ENCODE results near the gene EIF4G2.

EIF4G2 gene

DNA sequence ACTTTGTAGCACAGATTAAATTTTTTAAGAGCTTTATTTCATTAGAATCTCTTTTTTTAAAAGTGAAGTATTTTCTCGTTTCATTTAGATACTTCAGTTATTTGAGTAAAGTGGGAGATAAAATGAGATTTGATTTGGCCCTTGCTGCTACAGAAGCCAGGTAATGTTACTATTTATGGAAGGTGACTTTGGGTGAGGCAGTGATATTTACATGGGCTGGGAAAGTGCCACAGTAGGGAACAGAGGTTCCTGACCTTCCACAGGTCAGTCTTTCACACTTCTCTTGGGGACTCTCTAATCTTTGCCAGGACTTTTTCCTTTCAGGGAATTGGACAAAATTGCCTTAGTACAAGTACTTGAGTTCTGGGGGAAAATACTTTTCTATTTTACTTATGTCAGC lies 37.3 kb downstream of the EIF4G2 start:
- DNase-seq (ENCODE audit: low spot score), result no peak

DNA sequence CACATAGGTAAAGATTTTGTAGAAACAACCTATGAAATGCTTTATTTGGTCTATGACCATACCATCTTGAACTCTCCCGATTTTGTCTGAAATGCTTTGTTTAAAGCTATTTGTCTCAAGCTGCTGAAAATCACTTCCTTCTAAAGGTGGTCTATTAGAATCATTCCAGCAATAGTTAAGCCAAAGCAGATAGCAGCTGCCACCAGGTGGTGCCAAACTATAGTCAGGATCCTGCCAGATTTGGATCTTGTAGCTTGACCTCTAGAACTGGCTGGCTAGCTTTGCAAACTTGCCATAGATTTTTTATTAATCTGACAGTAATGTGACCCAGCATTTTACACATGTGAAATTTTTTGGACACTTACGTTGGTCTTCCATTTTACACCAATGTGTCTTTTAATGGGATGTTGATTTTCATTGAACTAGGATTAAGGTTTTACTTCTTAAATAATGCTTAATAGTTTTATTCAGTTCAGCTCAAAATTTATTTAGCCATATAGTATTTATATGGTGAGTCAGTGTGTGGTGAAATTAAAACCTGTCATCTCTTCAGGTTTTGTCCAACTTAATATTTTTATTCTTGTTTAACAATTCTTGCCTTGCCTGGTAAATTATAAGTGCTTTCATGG lies 38.0 kb downstream of the EIF4G2 start:
- peak; percentile 45 for DNase-seq (ENCODE audit: low spot score)

DNA sequence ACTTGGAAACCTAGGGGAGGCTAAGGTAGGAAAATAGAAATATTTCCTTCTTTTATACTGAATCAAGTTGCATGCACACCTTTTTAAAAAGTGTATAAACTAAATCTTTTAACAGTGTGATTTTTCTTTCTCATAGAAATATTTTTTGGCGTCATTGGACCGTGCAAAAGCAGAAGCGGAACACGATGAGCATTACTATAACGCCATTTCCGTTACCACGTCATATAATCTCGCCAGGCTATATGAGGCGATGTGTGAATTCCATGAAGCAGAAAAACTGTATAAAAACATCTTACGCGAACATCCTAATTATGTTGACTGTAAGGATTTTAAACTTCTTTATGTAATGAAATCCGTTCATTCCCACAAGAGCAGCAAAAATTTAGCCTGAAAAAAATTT lies 44.3 kb downstream of the EIF4G2 start:
- DNase-seq (ENCODE audit: low spot score), result no peak

DNA sequence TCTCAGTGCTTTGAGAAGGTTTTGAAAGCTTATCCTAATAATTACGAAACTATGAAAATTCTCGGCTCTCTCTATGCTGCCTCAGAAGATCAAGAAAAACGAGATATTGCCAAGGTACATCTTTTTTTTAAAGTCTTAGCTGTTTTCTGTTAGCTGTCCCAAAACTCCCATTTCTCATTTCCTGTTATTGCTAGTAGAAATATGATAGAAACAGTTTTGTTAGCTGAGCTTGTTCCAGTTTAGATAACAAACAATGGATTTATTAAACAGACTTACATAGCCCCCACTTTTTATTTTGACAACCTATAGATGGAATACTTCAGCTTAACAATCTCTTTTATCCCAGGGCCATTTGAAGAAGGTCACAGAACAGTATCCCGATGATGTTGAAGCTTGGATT lies 45.0 kb downstream of the EIF4G2 start:
- DNase-seq (ENCODE audit: low spot score), result no peak

DNA sequence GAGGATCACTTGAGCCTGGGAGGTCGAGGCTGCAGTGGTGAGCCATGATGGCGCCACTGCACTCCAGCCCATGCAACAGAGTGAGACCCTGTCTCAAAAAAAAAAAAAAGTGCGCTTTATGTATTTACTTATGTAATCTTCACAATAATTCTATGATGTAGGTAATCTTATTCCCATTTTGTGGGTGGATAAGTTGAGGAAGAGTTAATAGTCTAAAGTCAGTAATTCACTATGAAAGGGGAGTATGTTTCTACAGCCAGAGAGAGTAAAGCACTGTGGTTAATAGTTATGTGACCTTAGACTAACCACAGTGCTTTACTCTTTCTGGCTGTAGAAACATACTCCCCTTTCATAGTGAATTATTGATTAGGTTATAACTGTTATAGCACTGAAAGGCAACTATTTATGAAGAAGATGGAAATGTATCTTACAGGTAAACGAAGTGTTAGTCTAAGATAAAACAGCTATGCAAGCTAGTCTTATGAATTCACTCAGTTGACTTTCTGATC lies 45.8 kb downstream of the EIF4G2 start:
- no peak for DNase-seq (ENCODE audit: low spot score)

DNA sequence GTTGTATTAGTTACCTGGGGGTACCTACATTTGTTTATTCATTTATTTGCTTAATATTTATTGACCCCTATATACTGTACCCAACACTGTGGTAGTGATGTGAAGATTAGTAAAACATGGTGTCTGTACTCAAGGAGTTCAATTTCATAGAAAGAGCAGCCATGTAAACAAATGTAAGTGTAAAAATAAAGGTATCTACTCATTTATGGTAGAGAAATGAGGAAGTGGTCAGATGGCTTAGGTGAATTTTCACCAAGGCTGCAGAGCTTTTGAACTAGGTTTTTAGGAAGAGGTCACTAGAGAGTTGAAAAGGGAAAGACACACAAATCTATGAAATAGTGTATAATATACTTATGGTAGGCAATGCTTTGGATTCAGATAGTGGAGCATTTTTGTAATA lies 46.5 kb downstream of the EIF4G2 start:
- no peak for DNase-seq (ENCODE audit: low spot score)

DNA sequence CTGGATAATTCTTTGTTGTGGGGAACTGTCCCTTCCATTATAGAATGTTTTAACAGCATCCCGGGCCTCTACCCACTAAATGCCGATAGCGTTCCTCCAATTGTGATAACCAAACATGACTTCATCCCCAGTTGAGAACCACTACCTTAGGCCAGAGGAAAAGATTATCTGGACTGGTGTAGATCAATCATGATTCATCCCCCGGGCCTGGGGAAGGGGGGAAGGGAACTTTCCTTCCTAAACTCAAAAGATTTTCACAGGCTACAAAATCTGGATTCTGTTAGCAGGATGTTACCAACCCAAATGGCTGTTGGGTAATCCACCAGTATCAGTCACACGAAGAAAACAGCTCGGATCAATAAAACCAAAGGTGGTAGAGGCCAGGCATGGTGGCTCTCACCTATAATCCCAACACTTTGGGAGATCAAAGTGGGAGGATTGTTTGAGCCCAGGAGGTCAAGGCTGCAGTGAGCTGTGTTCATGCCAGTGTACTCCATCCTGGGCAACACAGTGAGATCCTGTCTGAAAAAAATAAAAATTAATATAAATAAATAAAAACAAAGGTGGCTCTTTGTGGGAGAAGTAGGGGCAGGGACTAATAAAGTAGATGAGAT lies 47.5 kb downstream of the EIF4G2 start:
- DNase-seq (ENCODE audit: low spot score), result no peak

DNA sequence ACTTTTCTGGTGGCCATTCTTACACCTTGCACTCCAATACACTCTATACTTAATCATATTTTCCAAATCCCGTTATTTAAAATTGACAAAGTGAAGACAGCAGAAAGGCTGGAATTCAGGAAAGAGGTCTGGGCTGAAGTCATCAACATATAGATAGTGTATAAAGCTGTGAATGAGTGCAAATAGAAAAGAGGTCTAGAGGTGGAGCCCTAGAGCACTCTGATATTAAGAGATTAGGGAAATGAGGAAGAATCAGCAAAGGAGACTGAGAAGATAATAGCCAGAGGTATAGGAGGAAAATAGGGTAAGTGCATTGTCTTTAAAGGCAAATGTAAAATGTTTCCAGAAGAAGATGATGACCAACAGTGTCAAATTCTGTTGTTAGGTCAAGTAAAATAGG lies 49.8 kb downstream of the EIF4G2 start:
- DNase-seq (ENCODE audit: low spot score), result peak; percentile 12

DNA sequence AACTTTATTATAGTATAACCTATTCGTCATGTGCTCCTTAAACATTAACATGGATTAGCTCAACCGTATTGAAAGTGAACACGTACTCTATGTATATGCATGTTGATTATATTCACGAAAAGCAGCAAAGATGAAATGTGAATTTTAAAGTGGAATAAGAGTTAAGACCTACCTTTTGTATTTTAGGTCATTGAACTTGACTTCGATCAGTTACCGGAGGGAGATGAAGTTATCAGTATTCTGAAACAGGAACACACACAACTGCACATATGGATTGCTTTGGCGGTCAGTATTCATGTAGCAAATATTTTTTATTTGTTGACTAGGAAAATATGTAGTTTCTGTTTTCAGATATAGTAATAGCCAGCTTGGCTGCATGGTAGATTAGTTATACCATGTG lies 56.2 kb downstream of the EIF4G2 start:
- no peak for DNase-seq (ENCODE audit: low spot score)

DNA sequence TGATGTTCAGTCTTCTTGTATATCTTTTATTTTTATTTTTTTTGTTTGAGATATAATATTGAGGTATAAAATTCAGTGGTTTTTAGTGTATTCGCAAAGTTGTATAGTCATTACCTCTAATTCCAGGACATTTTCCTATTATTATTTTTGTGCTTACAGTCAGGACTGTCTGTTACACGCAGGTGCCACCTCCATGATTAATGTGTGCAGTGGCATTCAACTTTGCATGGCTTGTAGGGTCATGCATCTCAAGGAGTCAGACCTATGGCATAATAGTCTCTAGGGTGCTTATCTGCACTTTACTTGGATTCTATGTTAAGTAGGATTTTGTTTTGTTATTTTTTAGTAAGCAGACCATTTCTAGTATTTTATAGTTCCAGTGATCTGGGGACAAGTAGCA lies 56.7 kb downstream of the EIF4G2 start:
- no peak for DNase-seq (ENCODE audit: low spot score)

DNA sequence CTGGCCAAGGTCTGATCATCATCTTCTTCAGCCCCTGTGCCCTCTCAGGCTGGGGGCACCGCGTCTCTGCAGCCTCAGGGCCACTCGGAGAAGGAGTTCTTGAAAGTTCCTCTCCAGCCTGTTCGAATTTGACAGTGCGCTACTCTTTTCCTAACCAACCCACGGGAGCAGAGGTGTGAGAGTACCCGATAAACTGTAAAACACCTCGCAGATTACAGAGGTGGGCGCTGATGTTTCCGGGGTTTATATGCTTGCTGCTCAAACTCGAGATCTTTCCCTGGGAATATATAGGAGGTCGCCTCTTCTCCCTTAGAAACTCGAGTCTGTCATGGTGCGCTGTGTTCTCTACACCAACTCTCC lies 57.2 kb downstream of the EIF4G2 start:
- peak; percentile 22 for DNase-seq (ENCODE audit: low spot score)

DNA sequence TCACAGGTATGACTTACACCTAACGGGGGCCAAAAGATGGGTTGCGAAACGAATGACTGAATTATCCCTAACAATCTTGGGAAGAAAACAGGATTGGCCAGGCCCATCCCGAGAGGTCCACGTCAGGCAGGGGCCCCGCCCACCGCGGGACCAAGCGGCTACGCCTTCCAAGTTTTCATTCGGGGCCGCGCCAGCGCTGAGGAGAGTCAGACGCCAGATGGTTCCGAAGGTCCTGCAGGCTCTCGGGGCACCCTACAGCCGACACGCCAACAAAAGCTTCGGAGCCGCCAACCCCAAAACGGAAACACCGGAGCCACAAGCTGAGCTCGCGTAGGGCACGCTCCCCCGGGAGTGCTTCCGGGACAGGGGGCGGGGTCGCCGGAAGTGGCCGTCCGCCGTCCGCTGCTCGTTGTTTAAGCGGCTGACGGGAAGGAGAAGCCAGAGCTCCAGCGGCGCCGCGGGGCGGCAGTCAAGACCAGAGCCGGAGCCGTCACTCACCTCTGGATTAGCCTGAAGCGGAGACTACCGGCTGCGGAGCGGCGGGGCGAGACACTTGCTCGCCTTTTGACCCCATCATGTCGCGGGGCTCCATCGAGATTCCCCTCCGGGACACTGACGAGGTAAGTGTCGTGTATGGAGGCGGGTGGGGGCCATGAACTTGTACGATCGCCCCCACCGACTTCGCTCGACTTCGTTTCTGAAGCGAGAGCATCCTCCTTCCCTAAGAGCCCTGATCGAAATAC lies 57.7 kb downstream of the EIF4G2 start, which contains the start of gene CTR9:
Gene CTR9 (plus strand): TSS at position 409 of the 743 bp plus-strand sequence. CDS start 167 bp downstream, at position 576.
- DNase-seq (ENCODE audit: low spot score), result peak; percentile 97

DNA sequence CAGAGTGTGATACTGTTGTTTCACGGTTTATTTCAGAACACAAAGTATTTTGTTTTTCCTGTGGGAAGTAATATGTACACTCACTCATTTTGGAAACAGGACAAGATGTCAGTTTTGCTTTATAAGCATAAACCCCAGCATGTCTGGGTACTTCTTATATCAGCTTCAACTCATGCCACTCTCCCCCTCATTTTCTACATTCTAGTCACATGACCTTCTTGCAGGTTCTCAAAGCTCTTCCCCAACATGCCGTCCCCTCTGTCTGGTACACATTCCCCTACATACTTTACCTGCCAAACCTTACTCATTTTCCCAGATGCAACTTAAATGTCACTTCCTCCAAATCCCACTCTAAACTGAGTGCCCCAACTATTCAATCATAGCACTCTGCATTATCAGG lies 59.2 kb downstream of the EIF4G2 start:
- no peak for DNase-seq (ENCODE audit: low spot score)

DNA sequence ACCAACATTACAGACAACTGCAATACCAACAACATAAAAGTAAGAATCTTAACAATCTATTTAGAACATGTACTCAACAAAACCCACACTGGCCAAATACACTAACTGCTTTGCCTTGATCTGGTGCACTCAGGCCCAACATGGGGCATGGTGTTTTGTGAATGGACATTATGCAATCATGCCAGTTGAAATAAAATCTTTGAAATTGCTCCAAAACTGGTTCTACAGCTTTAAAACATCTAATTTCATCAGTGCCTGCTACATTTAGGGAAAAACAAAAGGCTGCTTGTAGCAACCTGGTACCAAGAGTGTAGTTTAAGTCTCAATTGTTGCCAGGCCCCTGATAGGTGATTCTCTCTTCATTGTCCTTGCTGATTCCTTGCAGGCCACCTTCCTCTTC lies 61.0 kb downstream of the EIF4G2 start:
- DNase-seq (ENCODE audit: low spot score), result no peak
